NCI-H748 treated with DMSO at 0.1 percent for 48 hours (cell line): ENCODE results near the gene RHNO1.

Source experiments
- DNase-seq: peaks from one replicate; lab custom pipeline; 2025; lab: John Stamatoyannopoulos, UW

RHNO1 gene, protein sequence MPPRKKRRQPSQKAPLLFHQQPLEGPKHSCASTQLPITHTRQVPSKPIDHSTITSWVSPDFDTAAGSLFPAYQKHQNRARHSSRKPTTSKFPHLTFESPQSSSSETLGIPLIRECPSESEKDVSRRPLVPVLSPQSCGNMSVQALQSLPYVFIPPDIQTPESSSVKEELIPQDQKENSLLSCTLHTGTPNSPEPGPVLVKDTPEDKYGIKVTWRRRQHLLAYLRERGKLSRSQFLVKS

DNA sequence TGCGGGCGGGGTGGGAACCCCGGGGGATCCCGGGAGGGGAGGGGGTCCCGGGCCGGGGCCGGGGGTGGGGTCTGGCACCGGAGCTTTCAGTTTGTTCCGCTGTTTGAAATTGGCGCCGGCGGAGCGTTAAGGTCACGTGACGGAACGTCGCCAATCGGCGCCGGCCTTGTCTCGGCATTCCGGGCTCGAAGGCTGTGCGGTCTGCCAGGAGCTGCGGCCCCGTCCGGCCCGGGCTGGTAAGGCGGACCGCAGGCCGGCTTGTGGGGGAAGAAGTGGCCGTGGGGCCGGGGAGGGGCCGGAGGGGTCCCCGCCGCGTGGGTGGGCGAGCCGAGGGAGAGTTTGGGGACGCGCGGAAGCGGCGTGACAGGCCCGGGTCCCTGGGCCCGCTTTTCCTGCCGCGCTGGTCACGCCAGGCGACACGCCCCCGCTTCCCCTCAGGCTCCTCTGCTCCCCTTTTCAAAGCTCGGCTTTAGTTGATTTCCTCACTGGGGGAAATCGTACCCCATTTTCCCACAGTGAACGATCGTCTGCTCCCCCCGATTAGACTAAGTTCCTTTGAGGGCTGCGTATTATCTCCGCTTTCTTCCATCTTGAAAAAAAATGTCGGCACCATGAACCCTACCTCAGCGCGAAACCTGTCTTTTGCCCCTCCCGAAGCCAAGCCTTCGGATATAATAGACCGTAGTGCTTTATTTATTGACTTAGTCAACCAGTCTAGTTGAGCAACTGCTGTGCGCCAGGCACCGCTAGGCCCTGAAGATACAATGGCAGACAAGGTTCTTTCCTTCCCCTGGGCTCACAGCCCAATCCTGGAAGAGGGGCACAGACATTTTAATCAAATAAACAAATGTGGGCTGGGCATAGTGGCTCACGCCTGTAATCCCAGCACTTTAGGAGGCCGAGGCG is at the start of gene RHNO1, which contains the start of gene FOXM1:
Gene RHNO1 (plus strand): TSS at position 177 of the 906 bp plus-strand sequence. CDS start 8,144 bp downstream, outside the sequence.
Gene FOXM1 (minus strand): TSS at position 128 of the 906 bp plus-strand sequence. CDS start 2,696 bp downstream, outside the sequence.
- peak; percentile 51 for DNase-seq

DNA sequence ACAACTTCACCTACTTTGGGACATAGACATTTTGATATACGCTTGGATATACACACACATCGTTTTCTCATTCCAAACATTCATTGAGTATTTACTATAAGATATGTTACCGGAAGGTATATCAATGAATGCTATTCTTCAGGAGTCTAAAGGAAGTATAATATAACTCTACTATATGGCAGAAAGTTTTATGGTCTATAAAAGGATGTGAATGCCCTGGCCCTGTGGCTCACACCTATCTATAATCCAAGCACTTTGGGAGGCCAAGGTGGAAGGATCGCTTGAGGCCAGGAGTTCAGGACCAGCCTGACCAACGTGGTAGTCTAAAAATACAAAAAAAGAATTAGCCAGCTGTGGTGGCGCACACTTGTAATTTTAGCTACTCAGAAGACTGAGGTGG is 47.7 kb upstream of the RHNO1 start:
- DNase-seq: no peak

DNA sequence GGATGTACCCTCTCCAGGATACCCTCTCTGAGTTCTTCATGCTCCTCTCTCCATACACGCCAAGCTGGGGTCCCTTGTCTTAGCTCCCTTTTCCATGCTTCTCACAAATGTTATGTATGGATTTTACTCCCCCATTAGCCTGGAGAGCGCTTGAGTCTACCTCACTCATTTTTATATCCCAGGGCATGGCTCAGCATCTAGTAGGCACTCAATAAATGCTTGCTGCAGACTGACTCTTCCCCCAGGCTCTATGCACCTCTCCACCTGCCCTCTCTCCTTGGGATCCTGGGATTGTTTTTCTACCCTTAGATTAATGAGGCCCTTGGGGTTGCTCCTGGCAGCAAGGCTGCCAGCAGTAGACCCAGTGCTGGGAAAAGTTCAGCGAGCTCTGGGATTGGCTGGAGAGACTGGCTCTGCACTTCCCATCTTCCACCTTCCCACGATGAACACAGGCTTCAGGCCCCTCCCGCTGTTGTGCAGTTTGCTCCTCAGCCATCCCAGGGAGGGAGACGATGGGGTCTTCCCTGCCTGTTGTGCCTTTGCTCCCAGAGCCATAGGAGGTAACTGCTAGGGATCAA is 44.4 kb upstream of the RHNO1 start:
- no peak for DNase-seq

DNA sequence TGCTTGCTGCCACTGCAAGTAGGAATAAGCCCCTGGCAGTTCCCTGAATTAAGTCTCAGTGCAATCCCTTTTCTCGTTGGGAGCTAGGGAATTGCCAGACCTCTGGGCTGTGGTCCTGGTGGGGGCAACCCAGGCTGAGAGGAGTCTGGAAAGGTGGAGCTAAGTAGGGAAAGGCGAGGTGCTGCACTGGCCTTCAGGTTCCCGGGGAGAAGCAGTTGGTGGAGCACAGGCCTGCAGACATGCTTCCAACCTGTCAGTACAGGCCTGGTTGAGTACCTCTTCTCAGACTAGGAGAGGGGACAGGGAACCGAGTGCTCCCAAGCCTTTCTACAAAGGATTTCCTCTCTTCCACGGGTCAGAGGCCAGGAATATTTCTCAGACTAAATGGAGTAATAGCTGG is 43.7 kb upstream of the RHNO1 start:
- no peak for DNase-seq

DNA sequence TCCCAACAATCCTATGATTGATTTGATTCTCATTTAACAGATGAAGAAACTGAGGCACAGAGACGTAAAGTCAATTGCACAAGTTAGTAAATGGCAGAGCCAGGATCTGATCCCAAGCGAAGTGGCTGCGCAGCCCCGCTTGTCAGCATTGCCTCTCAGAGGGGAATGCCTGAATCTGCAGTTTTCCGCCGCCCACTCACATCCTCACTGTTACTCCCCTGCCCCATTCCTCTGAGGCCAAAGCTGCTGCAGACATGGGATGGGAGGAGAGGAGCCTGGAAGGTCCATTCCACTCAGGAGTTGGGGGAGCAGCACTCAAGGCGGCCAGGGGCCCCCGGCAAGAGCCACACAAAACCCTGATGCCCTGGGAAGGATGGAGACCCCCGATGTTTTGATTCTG is 43.2 kb upstream of the RHNO1 start:
- DNase-seq: no peak

DNA sequence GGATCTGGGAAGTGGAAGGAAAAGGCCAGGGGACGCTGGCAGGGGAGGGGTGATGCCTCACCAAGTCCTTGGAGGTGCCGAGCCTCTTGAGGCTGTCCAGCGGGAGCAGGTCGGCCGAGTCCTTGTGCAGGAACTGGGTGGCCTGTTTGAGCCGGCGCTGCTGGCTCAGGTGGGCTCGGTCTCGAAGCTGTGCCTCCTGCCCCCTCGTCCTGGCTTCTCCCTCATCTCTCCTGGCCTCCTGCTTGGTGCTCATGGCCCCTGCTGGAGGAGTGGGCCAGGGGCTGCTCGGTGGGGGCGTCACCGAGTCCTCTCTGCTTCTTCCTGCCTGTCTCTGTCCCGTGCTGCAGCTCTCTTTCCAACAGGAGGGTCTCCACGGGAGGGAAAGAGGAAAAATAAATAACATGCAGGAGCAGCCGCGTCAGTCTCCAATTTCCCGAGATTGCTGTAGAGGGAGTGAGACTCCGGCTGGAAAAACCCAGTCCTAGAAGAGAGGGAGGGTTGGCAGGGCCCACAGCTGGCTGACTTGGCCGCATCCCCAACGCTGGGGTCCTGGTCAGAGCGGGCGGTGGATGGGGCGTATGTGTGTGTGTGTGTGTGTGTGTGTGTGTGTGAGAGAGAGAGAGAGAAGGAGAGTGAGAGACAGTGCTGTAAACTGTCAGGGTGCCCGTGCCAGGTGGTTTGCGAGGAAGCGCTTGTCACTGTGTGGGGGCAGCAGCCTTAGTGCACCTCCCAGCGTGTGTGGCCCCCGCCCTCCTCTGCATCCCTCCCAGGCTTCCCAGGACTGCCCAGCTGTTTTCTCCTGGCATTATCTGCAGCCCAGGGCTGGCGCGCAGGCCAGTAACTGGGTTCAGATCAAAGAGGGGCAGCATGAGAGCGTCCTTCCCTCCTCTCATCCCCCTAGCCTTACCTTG is 42.2 kb upstream of the RHNO1 start, which contains the start of gene NRIP2:
Gene NRIP2 (minus strand): TSS at position 455 of the 911 bp plus-strand sequence. CDS start 52 bp downstream, at position 403.
- DNase-seq: peak; percentile 27

DNA sequence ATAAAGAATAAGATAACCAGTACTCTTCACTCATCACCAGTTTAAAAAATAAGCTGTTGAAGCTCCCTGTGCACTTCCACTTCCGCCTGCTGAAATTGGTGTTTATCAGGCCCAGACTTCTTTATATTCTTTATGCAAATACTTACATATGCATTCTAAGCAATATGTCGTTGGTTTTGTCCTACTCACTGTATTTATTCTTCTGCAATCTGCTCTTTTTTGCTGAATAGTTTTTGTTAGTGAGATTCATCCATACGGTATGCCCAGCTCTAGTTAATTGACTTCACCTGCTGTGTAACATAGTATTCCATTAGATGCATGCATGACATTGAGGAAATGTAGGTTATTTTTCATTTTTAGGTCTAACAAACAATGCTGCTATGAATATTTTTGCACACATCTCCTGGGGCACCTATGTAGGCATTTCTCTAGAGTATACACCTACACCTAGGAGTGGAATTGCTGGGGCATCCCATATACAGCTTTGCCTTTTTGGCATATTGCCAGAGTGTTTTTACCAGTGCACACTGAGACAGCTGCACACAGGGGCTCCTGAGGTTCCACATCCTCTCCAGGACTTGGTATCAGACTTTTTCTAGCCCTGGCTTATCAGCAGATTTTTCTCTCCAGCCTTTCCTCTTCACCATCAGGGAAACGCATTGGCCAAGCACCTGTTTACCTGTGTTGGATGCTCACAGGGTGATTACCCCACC is 41.2 kb upstream of the RHNO1 start:
- DNase-seq: no peak

DNA sequence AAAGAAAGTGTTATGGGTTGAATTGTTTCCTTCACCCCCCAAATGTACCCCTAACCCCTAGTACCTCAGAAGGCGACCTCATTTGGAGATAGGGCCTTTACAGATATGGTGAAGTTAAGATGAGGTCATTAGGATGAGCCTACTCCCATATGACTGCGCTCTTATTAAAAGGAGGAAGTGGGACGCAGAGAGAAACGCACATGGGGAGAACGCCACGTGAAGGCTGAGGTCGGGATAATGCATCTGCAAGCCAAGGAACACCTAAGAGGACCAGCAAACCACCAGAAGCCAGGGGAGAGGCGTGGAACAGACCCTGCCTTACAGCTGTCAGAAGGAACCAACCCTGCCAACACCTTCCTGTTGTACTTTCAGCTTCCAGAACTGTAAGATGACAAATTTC is 40.4 kb upstream of the RHNO1 start:
- no peak for DNase-seq

DNA sequence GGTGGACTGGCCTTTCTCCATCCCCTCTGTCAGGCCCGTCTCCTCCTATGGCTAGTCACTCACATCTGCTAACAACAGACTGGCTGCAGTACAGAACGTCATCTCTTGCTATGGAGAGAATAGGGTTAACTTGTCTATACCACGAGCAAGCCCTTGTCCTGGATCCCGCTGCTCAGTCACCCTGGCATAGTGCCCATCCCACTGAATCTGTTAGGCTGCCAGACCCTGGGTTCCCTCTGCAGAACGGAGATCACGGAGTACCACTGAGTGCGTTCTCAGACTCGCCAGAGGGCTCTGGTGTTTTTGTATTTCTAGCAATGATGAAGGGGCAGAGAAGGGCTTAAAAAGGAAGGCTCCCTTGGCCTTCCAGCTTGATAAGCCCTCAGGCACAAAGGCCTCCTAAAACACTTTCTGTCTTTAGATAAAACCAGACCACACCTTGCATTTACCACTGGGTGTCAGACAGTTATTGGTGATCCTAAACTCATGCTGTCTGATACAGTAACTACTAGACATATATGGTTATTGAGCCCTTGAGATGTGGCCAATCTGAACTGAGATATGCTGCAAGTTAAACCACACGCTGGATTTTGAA is 35.9 kb upstream of the RHNO1 start:
- DNase-seq: no peak

DNA sequence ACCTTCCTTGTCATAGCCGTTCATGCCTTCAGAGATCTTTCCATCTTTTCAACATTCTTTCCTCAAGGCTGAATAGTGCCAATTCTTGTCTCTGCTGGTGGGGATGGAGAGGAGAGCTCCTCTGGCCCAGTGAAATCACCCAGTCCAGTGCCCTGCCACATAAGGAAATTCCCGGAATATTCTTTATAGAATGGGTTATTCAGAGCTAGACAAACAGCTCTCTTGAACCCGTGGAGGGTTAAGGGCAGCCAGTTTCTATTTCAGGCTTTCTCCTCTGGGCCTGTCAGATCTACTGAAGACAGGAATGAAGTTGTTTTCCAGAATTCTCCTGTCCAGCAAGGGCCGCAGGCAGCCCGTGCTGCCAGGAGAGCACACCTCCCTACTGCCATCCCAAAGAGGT is 34.1 kb upstream of the RHNO1 start:
- no peak for DNase-seq

DNA sequence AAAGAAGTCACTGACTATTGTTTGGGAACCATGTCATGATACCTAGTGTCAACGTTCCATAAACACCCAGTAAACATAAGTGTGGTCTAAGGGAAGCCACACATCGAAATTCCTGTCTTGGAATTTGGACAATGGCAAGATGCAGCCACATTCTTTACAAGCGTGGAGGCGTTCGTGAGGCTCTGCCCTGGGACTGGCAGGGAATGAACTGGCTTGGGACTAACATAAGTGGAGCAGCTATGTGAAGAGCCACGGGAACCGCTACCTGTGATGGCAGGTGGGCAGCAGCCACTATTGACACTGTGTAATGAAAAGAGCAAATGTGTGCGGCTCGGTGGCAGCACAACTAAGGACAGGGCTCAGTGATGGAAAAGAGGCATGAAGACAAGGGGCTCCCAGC is 32.2 kb upstream of the RHNO1 start:
- no peak for DNase-seq

DNA sequence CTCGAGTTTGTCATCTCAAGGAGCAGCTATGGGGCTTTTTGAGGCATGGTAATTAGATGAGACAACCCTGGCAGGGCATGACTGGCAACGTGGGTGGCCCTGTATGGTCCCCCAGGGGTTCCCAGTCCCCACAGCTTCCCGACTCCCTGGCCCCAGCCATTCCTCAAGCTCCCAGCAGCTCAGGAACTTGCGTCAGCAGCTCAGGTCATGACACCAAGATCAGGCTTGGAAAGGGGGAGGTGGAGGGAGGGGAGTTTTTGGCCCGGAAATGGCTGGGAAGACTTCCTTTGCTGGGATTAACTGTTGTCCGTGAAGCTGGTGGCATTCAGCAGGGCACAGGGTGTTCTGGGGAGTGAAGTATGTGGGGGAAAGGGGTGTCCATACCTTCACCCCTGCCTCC is 31.7 kb upstream of the RHNO1 start:
- no peak for DNase-seq

DNA sequence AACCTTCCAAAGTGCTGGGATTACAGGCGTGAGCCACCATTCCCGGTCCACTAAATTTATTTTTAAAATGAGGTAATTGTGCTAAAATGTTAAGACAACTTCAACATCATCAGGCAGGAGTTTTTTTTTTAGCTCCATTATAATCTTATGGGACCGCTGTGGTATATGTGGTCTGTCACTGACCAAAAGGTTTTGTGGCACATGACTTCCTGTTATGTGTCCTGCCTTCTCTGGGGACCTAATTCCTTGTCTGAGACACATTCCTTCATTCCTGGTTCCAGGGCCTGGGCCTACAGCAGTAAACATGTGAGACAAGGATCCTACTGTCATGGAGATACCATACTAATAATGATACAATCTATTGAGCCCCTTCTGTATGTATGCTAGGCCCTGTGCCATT is 25.1 kb upstream of the RHNO1 start:
- DNase-seq: no peak

DNA sequence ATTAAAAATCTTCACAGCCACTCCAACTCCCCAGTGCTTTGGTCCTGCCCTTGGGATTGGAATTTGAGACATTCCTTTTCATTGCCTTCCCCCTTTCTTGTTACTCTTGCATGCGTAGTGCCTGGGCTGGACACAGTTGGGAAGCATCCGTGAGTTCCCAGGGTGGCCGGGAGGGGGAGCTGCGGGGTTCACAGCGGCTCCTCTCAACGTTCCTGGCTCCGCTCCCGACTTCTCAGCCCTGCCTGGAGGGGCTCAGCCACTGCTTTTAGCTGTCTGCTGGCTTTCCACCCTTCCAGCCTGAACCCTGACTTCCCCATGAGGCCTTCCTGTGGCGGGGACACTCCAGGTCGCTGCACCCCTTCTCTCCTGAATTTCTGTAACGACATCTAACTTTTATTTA is 23.4 kb upstream of the RHNO1 start:
- peak; percentile 14 for DNase-seq

DNA sequence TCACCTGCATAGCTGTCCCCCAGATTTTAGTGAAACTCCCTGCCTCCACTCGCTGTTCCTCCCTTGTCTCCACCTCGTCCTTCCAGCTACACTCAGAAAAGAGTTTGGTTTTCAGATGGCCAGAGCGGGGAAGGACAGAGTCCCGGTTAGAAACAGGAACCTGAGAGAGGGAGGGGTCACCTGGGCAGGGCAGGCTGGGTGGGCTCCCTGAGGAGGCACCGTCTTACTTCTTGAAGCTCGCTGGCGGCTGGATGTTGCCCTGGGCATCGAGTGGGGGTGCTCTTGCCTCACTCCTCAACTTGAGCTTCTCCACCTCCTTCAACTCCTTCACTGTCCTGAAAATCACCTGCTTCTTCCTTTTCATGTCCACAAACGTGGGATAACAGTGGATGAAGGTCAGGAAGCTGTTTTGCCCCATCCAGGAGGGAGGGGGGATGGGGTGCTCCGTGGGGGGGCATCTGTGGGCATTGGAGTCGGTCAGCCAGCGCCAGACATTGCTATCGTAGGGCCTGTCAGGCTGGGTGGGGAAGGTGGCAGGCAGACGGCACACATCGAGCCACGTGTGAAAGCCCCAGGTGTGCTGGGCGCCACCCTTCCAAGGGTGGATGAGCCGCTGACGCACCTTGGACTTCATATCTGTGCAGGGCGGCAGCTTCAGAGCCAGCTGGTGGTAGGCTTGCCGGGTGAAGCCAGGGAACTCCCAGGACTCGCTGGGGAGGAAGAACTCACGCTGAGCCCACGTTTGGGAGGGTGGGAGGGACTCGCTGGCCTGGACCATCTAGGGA is 22.2 kb upstream of the RHNO1 start:
- DNase-seq: no peak

DNA sequence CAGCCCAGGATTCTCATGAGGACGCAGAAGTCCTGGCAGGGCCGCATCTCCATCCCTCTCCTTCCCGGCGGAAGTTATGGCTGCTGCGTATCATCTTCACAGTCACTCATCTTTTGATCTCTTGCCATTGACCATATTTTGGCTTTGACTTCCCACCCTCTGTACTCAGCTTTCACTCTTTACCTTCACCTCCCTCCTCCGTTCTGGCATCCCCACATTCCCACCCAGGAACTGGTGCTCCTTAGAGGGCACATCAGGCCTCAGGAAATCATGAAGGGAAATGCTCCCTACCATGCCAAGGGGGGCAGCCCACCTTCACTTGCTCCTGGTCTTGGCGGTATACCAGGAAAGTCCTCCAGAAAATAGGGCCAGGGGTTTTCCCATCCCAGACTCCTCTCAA is 21.5 kb upstream of the RHNO1 start:
- DNase-seq: no peak

DNA sequence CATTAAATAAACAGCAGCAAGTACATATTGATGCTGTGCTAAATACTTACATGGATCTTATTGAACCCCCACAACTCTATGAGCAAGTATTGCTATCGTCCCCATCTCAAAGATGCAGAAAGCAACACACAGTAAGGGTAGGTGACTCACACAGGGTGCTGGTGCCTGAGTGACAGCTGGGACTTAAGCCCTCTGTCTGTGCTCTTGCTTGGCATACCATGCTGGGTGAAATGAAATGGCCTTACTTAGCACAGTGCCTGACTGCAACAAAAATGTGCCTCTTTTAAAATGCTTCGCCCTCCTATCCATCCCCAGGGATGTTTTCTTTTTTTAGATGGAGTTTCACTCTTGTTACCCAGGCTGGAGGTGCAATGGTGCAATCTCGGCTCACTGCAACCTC is 21.0 kb upstream of the RHNO1 start:
- no peak for DNase-seq

DNA sequence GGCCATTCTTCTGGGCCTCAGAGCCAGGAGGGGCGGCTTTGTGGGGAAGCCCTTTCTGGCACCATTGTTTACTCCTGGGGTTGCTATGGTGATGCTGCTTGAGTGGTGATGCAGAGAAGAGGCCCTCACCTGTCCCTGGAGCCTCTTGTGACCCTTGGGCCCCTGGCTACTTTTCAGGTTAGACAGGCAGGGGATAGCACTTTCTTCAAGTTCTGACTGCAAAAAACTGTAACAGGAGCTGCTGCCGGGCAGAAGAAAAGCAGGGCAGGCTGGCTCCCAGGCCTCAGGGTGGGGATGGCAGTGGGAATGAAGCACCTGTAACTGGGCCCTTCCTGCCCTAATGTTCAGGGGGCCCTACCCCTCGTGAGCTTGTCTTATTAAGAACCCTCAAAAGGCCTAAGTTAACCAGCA is 20.0 kb upstream of the RHNO1 start, which contains the start of gene TEX52:
Gene TEX52 (minus strand): TSS at position 19 of the 411 bp plus-strand sequence. CDS start 13 bp downstream, at position 6.
- DNase-seq: no peak

DNA sequence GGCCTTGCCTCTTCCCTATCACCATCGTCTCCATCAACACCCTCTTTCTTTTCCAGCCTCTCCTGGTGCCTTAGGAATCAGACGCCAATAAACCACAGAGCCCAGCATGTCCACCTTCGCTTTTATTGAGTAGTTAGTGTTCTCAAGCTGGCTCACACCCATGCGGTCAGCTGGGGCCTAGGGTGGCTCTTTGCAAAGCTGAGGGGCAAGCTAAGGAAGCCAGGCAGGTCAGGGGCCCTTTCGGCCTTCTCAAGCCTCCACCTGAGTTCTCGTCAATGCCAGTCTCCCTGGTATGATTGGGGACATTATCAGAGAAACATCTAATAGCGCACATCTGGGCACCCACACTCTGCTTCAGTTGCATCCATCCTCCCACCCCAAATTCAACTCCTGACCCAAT is 19.4 kb upstream of the RHNO1 start:
- DNase-seq: no peak

DNA sequence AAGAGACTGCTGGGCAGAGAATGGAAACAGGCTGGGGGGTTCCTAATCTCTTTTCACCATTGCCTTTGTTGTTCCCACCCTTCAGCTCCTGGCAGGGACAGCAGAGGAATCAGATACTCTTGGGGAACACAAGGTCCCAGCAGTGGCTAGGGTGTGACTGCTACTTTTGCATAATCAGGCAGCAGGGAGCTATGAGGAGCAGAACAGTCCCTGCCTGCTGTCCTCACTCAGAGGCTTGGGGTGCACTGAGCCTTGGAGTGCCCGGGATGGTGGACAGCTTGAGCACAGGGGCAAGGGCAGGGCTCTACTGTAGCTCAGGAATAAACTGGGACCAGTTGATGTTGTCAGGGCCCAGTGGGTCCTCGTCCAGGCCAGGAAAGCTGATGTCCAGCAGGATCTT is 18.7 kb upstream of the RHNO1 start:
- DNase-seq: no peak
